ENCODE results near the gene ARMC6.

ARMC6 gene

DNA sequence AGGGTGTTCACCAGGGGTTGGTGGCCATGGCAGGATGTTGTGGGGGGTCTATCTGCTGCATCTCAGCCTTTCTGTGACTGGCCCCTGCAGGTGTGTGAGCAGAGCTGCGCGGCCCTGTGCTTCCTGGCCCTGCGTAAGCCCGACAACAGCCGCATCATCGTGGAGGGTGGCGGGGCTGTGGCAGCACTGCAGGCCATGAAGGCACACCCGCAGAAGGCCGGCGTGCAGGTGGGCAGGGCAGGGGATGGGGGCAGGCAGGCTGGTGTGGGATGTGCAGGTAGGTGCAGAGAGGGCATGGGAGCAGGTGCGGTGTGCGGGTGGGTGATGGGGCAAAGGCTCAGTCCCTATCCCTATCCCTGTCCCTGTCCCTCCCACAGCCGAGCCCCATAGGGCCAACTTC, 22.3 kb downstream of the ARMC6 start:
- Histone ChIP-seq H3K18ac (ENCODE audit: low read length) (no peak overlapping the region), H2BK120ac (ENCODE audit: low read depth, low read length) (no peak overlapping the region), H4K8ac (ENCODE audit: low read depth, low read length) (no peak overlapping the region), H3K4me2 (ENCODE audit: low read length) (no peak overlapping the region), H4K5ac (ENCODE audit: low read length) (no peak overlapping the region), H3K27ac (ENCODE audit: low read depth, low read length) (no peak overlapping the region), H3K56ac (ENCODE audit: low read length) (no peak overlapping the region), H3K79me1 (ENCODE audit: low read length) (no peaks in the 10 kb centered on the region), H3K27me3 (ENCODE audit: insufficient read depth, low read length, poor library complexity) (no peaks in the 10 kb centered on the region), H2BK15ac (replicated peaks; ENCODE audit: low read depth) (no peak overlapping the region), H3K4ac (ENCODE audit: low read depth, low read length) (no peak overlapping the region), H3K36me3 (ENCODE audit: control insufficient read depth, insufficient read depth, low read length) (peaks cover 17% of the 10 kb centered on the region), H3K79me2 (ENCODE audit: control insufficient read depth, insufficient read depth, low read length) (no peaks in the 10 kb centered on the region), H2AK5ac (ENCODE audit: low read length) (no peak overlapping the region), H3K4me3 (ENCODE audit: low read length) (no peak overlapping the region), H2BK5ac (ENCODE audit: low read length) (no peak overlapping the region), H3K23ac (ENCODE audit: low read length) (no peak overlapping the region), H3K4me1 (ENCODE audit: control insufficient read depth, low read depth, low read length) (no peaks in the 10 kb centered on the region), H3K9ac (ENCODE audit: low read length) (no peak overlapping the region)
- no CpG with 5 or more reads among the region's 13 CpGs for WGBS (ENCODE audit: extremely low coverage, insufficient coverage, low lambda C conversion rate)
- DNase-seq: no peak

DNA sequence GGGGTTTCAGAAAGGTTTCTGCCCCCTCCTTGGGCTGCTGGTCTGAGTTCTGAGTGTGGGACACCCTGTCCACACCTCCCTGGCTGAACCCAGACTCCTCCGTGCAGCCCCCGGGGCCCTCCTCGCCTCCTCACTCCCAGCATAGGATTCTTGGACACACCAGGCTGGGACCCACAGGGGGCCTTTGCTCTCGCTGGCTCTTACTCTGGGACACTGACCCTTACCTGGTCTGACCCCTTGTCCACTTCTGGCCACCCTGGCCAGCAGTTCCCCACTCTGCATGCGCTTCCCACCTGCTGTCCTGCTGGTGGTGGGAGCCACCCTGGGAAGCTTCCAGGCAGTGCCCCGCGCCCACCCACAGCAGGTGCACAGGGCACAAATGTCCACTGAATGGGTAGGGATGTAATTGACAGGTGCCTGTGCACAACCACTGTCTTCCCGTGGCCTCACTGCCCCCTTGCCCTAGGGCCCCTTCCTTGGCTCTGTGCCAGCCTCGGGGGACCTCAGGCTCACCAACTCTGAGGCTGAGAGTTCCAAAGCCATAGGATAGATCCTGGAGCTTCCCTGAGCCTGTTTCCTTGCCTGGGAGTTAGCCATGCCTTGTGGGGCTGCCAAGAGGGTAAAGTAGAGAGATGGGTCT, 23.4 kb downstream of the ARMC6 start:
- Histone ChIP-seq H3K4me3 (ENCODE audit: low read length) (no peak overlapping the region), H3K9ac (ENCODE audit: low read length) (no peak overlapping the region), H2AK5ac (ENCODE audit: low read length) (no peak overlapping the region), H3K4me1 (ENCODE audit: control insufficient read depth, low read depth, low read length) (no peaks in the 10 kb centered on the region), H3K27ac (ENCODE audit: low read depth, low read length) (no peak overlapping the region), H3K79me1 (ENCODE audit: low read length) (no peaks in the 10 kb centered on the region), H4K5ac (ENCODE audit: low read length) (no peak overlapping the region), H3K4me2 (ENCODE audit: low read length) (no peak overlapping the region), H3K4ac (ENCODE audit: low read depth, low read length) (no peak overlapping the region), H3K18ac (ENCODE audit: low read length) (no peak overlapping the region), H2BK5ac (ENCODE audit: low read length) (no peak overlapping the region), H4K8ac (ENCODE audit: low read depth, low read length) (no peak overlapping the region), H3K79me2 (ENCODE audit: control insufficient read depth, insufficient read depth, low read length) (no peaks in the 10 kb centered on the region), H3K56ac (ENCODE audit: low read length) (no peak overlapping the region), H2BK120ac (ENCODE audit: low read depth, low read length) (no peak overlapping the region), H3K27me3 (ENCODE audit: insufficient read depth, low read length, poor library complexity) (no peaks in the 10 kb centered on the region), H3K23ac (ENCODE audit: low read length) (no peak overlapping the region), H2BK15ac (replicated peaks; ENCODE audit: low read depth) (no peak overlapping the region), H3K36me3 (ENCODE audit: control insufficient read depth, insufficient read depth, low read length) (peaks cover 14% of the 10 kb centered on the region)
- WGBS (ENCODE audit: extremely low coverage, insufficient coverage, low lambda C conversion rate): no CpG with 5 or more reads among the region's 9 CpGs
- DNase-seq: no peak

DNA sequence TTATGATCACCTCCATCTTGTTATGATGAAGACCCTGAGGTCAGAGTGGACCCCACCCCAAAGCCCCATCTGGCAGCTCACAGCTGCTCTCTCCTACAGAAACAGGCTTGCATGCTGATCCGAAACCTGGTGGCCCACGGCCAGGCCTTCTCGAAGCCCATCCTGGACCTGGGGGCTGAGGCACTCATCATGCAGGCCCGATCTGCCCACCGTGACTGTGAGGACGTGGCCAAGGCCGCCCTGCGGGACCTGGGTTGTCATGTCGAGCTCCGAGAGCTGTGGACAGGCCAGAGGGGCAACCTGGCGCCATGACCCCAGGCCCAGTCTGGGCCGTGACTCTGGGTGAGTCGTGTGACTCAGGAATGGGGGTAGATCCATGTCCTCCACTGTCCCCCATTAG, 23.9 kb downstream of the ARMC6 start:
- WGBS (ENCODE audit: extremely low coverage, insufficient coverage, low lambda C conversion rate): no CpG with 5 or more reads among the region's 13 CpGs

DNA sequence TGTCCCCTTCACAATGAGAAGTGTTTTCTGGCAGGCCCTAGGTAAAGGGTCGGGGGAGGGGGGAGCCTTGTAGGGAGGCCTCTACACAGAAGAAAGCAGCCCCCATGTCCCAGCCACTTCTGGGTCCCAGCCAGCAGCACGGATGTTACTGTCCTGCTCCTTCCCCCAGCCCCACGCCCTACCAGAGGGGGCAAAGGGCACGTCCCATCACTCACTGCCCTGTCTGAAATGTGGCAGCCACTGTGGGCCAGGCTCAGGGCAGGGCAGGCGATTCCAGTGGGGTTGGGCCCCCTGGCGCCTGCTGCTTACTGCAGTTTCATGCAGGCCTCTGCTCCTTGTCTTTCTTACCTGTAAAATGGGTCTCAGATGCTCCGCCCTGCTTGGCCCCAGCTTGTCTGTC, 24.3 kb downstream of the ARMC6 start:
- Histone ChIP-seq H3K23ac (ENCODE audit: low read length) (no peak overlapping the region), H2BK15ac (replicated peaks; ENCODE audit: low read depth) (no peak overlapping the region), H3K9ac (ENCODE audit: low read length) (no peak overlapping the region), H2BK5ac (ENCODE audit: low read length) (no peak overlapping the region), H3K4me3 (ENCODE audit: low read length) (no peak overlapping the region), H3K4me2 (ENCODE audit: low read length) (no peak overlapping the region), H2BK120ac (ENCODE audit: low read depth, low read length) (no peak overlapping the region), H3K18ac (ENCODE audit: low read length) (no peak overlapping the region), H3K36me3 (ENCODE audit: control insufficient read depth, insufficient read depth, low read length) (peaks cover 14% of the 10 kb centered on the region), H4K5ac (ENCODE audit: low read length) (no peak overlapping the region), H3K79me1 (ENCODE audit: low read length) (no peaks in the 10 kb centered on the region), H3K4ac (ENCODE audit: low read depth, low read length) (no peak overlapping the region), H3K27ac (ENCODE audit: low read depth, low read length) (no peak overlapping the region), H3K79me2 (ENCODE audit: control insufficient read depth, insufficient read depth, low read length) (no peaks in the 10 kb centered on the region), H2AK5ac (ENCODE audit: low read length) (no peak overlapping the region), H3K27me3 (ENCODE audit: insufficient read depth, low read length, poor library complexity) (no peaks in the 10 kb centered on the region), H3K4me1 (ENCODE audit: control insufficient read depth, low read depth, low read length) (no peaks in the 10 kb centered on the region), H3K56ac (ENCODE audit: low read length) (no peak overlapping the region), H4K8ac (ENCODE audit: low read depth, low read length) (no peak overlapping the region)
- no peak for DNase-seq
- no CpG with 5 or more reads among the region's 7 CpGs for WGBS (ENCODE audit: extremely low coverage, insufficient coverage, low lambda C conversion rate)

More for the DNA sequence above, 23.9 kb downstream of the ARMC6 start:
- no peak overlapping the region for H3K4me2 ChIP-seq (ENCODE audit: low read length)
- no peak overlapping the region for H2BK120ac ChIP-seq (ENCODE audit: low read depth, low read length)
- no peaks in the 10 kb centered on the region for H3K79me1 ChIP-seq (ENCODE audit: low read length)
- no peak overlapping the region for H2BK15ac ChIP-seq (replicated peaks; ENCODE audit: low read depth)
- no peaks in the 10 kb centered on the region for H3K79me2 ChIP-seq (ENCODE audit: control insufficient read depth, insufficient read depth, low read length)
- no peak overlapping the region for H4K5ac ChIP-seq (ENCODE audit: low read length)
- no peaks in the 10 kb centered on the region for H3K4me1 ChIP-seq (ENCODE audit: control insufficient read depth, low read depth, low read length)
- no peak overlapping the region for H2AK5ac ChIP-seq (ENCODE audit: low read length)
- H3K23ac ChIP-seq (ENCODE audit: low read length): no peak overlapping the region
- no peak overlapping the region for H3K4me3 ChIP-seq (ENCODE audit: low read length)
- no peaks in the 10 kb centered on the region for H3K27me3 ChIP-seq (ENCODE audit: insufficient read depth, low read length, poor library complexity)
- no peak overlapping the region for H4K8ac ChIP-seq (ENCODE audit: low read depth, low read length)
- no peak overlapping the region for H3K27ac ChIP-seq (ENCODE audit: low read depth, low read length)
- no peak overlapping the region for H3K4ac ChIP-seq (ENCODE audit: low read depth, low read length)
- no peak overlapping the region for H2BK5ac ChIP-seq (ENCODE audit: low read length)
- H3K18ac ChIP-seq (ENCODE audit: low read length): no peak overlapping the region
- peaks cover 14% of the 10 kb centered on the region for H3K36me3 ChIP-seq (ENCODE audit: control insufficient read depth, insufficient read depth, low read length)
- no peak for DNase-seq
- no peak overlapping the region for H3K9ac ChIP-seq (ENCODE audit: low read length)
- H3K56ac ChIP-seq (ENCODE audit: low read length): no peak overlapping the region

DNA sequence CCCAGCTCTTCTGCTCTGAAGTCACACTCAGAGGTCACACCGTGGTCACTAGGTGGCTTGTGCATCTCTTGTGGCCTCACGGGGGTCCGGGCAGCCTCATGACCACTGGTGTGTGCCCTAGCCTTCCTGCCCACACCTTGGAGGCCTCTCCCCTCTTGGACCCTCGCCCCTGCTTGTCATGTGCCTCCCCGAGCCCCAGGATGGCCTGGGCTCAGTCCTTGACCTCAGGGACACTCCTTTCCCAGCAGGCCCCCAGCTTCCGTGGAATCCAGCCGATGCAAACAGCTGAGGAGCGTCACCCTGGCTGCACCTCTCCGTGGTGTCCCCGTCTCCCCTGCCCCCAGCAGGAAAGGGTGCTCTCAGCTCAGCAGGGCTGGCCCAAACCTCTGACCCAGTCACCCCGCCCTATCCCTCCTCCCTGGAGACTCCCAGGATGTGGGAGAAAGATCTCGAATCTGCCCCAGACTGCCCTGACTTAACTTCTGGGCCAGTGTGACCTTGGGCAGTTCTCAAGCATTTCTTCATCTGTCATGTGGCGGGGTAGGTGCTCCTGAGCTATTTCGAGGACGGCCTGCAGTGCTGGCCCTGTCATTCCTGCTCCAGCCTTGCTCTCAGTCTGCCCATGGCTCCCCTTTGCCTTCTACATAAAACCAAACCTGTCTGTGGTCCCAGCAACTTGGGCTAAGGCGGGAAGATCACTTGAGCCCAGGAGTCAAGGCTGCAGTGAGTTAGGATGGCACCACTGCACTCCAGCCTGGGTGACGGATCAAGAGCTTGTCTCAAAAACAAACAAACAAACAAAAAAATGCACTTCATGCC, 25.8 kb downstream of the ARMC6 start:
- no peak overlapping the region for H3K18ac ChIP-seq (ENCODE audit: low read length)
- no peak overlapping the region for H2AK5ac ChIP-seq (ENCODE audit: low read length)
- no peak overlapping the region for H3K4ac ChIP-seq (ENCODE audit: low read depth, low read length)
- peaks cover 2% of the 10 kb centered on the region for H3K4me1 ChIP-seq (ENCODE audit: control insufficient read depth, low read depth, low read length)
- H2BK15ac ChIP-seq (replicated peaks; ENCODE audit: low read depth): no peak overlapping the region
- no peak overlapping the region for H3K27ac ChIP-seq (ENCODE audit: low read depth, low read length)
- H2BK120ac ChIP-seq (ENCODE audit: low read depth, low read length): no peak overlapping the region
- H3K79me2 ChIP-seq (ENCODE audit: control insufficient read depth, insufficient read depth, low read length): no peaks in the 10 kb centered on the region
- H3K36me3 ChIP-seq (ENCODE audit: control insufficient read depth, insufficient read depth, low read length): peaks cover 14% of the 10 kb centered on the region
- no peak overlapping the region for H2BK5ac ChIP-seq (ENCODE audit: low read length)
- H3K4me3 ChIP-seq (ENCODE audit: low read length): no peak overlapping the region
- no peaks in the 10 kb centered on the region for H3K79me1 ChIP-seq (ENCODE audit: low read length)
- H3K56ac ChIP-seq (ENCODE audit: low read length): no peak overlapping the region
- H4K8ac ChIP-seq (ENCODE audit: low read depth, low read length): no peak overlapping the region
- WGBS (ENCODE audit: extremely low coverage, insufficient coverage, low lambda C conversion rate): no CpG with 5 or more reads among the region's 17 CpGs
- H3K4me2 ChIP-seq (ENCODE audit: low read length): no peak overlapping the region
- no peak overlapping the region for H4K5ac ChIP-seq (ENCODE audit: low read length)
- DNase-seq: no peak
- H3K27me3 ChIP-seq (ENCODE audit: insufficient read depth, low read length, poor library complexity): no peaks in the 10 kb centered on the region
- no peak overlapping the region for H3K23ac ChIP-seq (ENCODE audit: low read length)
- no peak overlapping the region for H3K9ac ChIP-seq (ENCODE audit: low read length)

All from mesendoderm (in vitro differentiated cells).